ENCODE measurements around the gene COL25A1. TPM values are rescaled to one million over a fixed set of nuclear protein-coding genes. Genes with fewer than 3 reads are reported as not detected.

Gene COL25A1
- total RNA-seq, 4 donors from 2014 or later, result 7.1 to 21.3 (median 12.6) TPM

DNA sequence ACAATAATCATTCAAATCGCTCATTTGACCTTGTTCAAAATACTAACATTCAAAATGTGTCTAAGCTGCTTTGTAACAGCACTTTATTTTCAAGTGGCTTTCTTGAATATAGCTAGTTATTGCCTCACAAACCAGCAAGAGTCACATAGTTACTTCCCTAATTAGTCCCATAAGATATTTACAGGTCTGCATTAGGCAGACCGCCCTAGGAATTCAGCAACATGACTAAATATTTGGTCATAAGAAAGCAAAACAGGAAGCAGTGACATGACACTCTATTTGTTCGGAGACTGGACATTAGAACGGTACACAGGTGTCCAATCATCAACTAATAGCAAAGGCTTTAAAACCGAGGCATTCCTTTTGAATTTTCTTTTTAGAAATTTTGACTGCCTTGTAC, 262.0 kb downstream of the COL25A1 start:
- TF ChIP-seq, protein P1, sequence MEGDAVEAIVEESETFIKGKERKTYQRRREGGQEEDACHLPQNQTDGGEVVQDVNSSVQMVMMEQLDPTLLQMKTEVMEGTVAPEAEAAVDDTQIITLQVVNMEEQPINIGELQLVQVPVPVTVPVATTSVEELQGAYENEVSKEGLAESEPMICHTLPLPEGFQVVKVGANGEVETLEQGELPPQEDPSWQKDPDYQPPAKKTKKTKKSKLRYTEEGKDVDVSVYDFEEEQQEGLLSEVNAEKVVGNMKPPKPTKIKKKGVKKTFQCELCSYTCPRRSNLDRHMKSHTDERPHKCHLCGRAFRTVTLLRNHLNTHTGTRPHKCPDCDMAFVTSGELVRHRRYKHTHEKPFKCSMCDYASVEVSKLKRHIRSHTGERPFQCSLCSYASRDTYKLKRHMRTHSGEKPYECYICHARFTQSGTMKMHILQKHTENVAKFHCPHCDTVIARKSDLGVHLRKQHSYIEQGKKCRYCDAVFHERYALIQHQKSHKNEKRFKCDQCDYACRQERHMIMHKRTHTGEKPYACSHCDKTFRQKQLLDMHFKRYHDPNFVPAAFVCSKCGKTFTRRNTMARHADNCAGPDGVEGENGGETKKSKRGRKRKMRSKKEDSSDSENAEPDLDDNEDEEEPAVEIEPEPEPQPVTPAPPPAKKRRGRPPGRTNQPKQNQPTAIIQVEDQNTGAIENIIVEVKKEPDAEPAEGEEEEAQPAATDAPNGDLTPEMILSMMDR (IDR thresholded peaks at IDR 0.05), result no peak
- no peak for DNase-seq (ENCODE audit: low spot score)
- no peak for ATAC-seq (ENCODE audit: low FRiP score)

- ATAC-seq (ENCODE audit: low FRiP score), result no peak
- TF ChIP-seq, protein P1 (IDR thresholded peaks at IDR 0.05), result no peak
- no peak for DNase-seq (ENCODE audit: low spot score)
Observed at GRCh38 chr4:109037026-109037425, 265.4 kb downstream of the COL25A1 start.

- DNase-seq (ENCODE audit: low spot score), result no peak
- TF ChIP-seq, protein P1 (IDR thresholded peaks at IDR 0.05), result no peak
- ATAC-seq (ENCODE audit: low FRiP score), result no peak
Observed at GRCh38 chr4:109033993-109034392, 268.5 kb downstream of the COL25A1 start.

DNA sequence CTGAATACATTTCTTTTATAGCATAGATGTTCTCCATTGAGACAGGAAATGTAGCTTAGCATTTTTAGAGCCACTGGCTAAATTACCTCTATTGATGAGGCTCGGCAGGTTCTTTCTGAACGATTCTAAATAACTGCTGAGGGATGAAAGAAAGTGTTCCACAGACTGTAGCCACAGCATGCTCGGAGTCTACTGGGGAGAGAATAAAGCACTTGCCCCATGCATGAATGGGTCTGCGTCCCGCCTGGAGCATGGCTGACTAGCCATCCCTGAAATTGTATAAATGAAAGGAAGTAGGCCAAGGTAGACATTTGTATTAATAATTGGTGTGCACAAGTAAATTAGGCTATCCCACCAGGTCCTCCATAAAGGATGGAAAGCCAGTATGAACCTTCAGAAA, 269.8 kb downstream of the COL25A1 start:
- TF ChIP-seq, protein P1 (IDR thresholded peaks at IDR 0.05), result no peak
- DNase-seq (ENCODE audit: low spot score) (no peak), ATAC-seq (ENCODE audit: low FRiP score) (no peak)

GRCh38 chr4:109029987-109030386, 272.5 kb downstream of the COL25A1 start:
- no peak for ATAC-seq (ENCODE audit: low FRiP score)
- no peak for DNase-seq (ENCODE audit: low spot score)
- TF ChIP-seq, protein P1 (IDR thresholded peaks at IDR 0.05), result no peak

DNA sequence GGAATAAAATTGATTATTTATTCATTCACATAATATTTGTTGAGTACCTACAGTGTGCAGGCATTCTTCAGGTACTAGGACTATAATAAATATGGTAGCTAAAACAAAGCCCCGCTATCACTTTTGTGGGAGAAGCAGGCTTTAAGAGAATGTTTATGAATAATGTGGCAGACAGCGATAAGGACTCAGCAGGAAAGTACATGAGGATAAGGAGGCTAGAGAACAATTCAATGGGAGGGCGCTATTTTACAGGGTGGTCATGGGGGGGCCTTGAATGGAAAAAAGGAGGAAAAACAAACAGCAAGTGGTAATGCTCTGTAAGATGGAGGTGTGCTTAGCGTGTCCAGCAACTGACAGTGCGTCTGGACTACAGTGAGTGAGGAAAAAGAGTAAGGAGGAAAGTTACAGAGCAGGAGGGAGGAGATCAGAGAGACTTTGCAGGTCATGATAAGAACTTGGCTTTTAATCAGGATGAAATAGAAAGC, 275.4 kb downstream of the COL25A1 start:
- TF ChIP-seq, protein P1 (IDR thresholded peaks at IDR 0.05), result no peak
- ATAC-seq (ENCODE audit: low FRiP score), result no peak

DNA sequence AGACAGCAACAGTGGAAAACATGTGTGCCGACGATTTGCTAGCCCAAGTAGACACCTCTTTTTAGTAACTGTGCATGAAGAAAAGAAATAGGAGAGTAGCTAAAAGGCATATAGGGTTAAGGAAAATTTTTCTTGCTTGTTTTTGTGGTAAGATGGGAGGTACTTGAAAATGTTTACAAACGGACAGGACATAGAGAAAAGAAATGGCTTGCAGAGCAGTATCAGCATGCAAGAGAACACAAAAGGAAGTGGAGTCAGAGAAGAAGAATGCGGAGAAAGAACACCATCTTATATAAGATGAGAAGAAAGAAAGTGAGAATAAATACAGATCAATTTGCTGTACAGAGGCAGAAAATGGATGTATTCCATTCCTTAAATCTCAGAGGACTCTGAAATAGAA, 275.9 kb downstream of the COL25A1 start:
- ATAC-seq (ENCODE audit: low FRiP score), result no peak
- TF ChIP-seq, protein P1 (IDR thresholded peaks at IDR 0.05), result no peak
- DNase-seq (ENCODE audit: low spot score), result no peak

More for the DNA sequence above, 275.4 kb downstream of the COL25A1 start:
- DNase-seq (ENCODE audit: low spot score), result no peak
